Activated naive CD8-positive, alpha-beta T cell treated with anti-CD3 and anti-CD28 coated beads, Interleukin-2, amount 50 U/mL, for 24 hours (primary cell): ENCODE results near the gene OR6V1.

Experiments
- ATAC-seq: fragments of 150-1000 bp; cut with Tn5 transposase; one replicate; pipeline ENCODE4 v1.10.0; 2021
- DNase-seq: peaks from one replicate; pipeline ENCODE4 v3.0.0; 2021
- H3K27ac Mint-ChIP-seq: one replicate; pipeline ENCODE4 v1.8.0; 2021; ENCODE audit warnings: mild to moderate bottlenecking, mixed read lengths
- H3K27me3 Mint-ChIP-seq: one replicate; pipeline ENCODE4 v1.8.0; 2021; ENCODE audit warnings: mixed read lengths
- H3K36me3 Mint-ChIP-seq: one replicate; pipeline ENCODE4 v1.8.0; 2021; ENCODE audit warnings: low read depth, mixed read lengths
- H3K4me1 Mint-ChIP-seq: one replicate; pipeline ENCODE4 v1.8.0; 2021; ENCODE audit warnings: mixed read lengths
- H3K4me3 Mint-ChIP-seq: one replicate; pipeline ENCODE4 v1.8.0; 2021; ENCODE audit warnings: mild to moderate bottlenecking, moderate library complexity, mixed read lengths
- H3K9me3 Mint-ChIP-seq: one replicate; pipeline ENCODE4 v1.8.0; 2021; ENCODE audit warnings: mixed read lengths

The OR6V1 gene

GRCh38 chr7:143025371-143025770, 26.8 kb upstream of the OR6V1 start:
- H3K9me3 Mint-ChIP-seq = no peaks in the 10 kb centered on the region
- no peaks in the 10 kb centered on the region for H3K4me1 Mint-ChIP-seq
- no peak overlapping the region for H3K4me3 Mint-ChIP-seq
- H3K27ac Mint-ChIP-seq = no peak overlapping the region
- peaks cover 10% of the 10 kb centered on the region for H3K27me3 Mint-ChIP-seq
- no peak for ATAC-seq
- H3K36me3 Mint-ChIP-seq = no peaks in the 10 kb centered on the region
- DNase-seq = no peak

- no peaks in the 10 kb centered on the region for H3K36me3 Mint-ChIP-seq
- ATAC-seq (no peak), DNase-seq (no peak)
- H3K9me3 Mint-ChIP-seq = no peaks in the 10 kb centered on the region
- H3K4me3 Mint-ChIP-seq = no peak within 1 kb of the TSS
- H3K27ac Mint-ChIP-seq = no peak within 1 kb of the TSS
- no peaks in the 10 kb centered on the region for H3K4me1 Mint-ChIP-seq
- H3K27me3 Mint-ChIP-seq = peaks cover 10% of the 10 kb centered on the region
Observed at GRCh38 chr7:143027032-143027431, 25.1 kb upstream of the OR6V1 start, which contains the start of gene OR9A2. Gene OR9A2, minus strand, starts transcription at chr7:143027132. Its CDS starts 0 bp downstream, at chr7:143027132.

GRCh38 chr7:143027683-143028082, 24.5 kb upstream of the OR6V1 start:
- Mint-ChIP-seq H3K27me3 (peaks cover 10% of the 10 kb centered on the region), H3K9me3 (no peaks in the 10 kb centered on the region), H3K4me3 (no peak overlapping the region), H3K27ac (no peak overlapping the region), H3K36me3 (no peaks in the 10 kb centered on the region), H3K4me1 (no peaks in the 10 kb centered on the region)
- no peak for DNase-seq
- ATAC-seq = no peak

GRCh38 chr7:143038635-143039034, 13.5 kb upstream of the OR6V1 start:
- no peak overlapping the region for H3K4me3 Mint-ChIP-seq

GRCh38 chr7:143040209-143040715, 11.9 kb upstream of the OR6V1 start:
- no peak for ATAC-seq
- no peak overlapping the region for H3K27ac Mint-ChIP-seq

More at GRCh38 chr7:143038635-143039034, 13.5 kb upstream of the OR6V1 start:
- H3K4me1 Mint-ChIP-seq = peaks cover 2% of the 10 kb centered on the region
- no peak for ATAC-seq
- H3K27ac Mint-ChIP-seq = no peak overlapping the region
- peaks cover 7% of the 10 kb centered on the region for H3K27me3 Mint-ChIP-seq
- H3K9me3 Mint-ChIP-seq = peaks cover 4% of the 10 kb centered on the region
- peaks cover 1% of the 10 kb centered on the region for H3K36me3 Mint-ChIP-seq
- DNase-seq = no peak

GRCh38 chr7:143041346-143041745, 10.8 kb upstream of the OR6V1 start:
- no peaks in the 10 kb centered on the region for H3K9me3 Mint-ChIP-seq
- peaks cover 4% of the 10 kb centered on the region for H3K27me3 Mint-ChIP-seq
- ATAC-seq = no peak
- H3K4me1 Mint-ChIP-seq = peaks cover 2% of the 10 kb centered on the region
- H3K36me3 Mint-ChIP-seq = no peaks in the 10 kb centered on the region
- H3K4me3 Mint-ChIP-seq = no peak overlapping the region
- DNase-seq = no peak
- no peak overlapping the region for H3K27ac Mint-ChIP-seq

More at GRCh38 chr7:143040209-143040715, 11.9 kb upstream of the OR6V1 start:
- Mint-ChIP-seq H3K27me3 (peaks cover 4% of the 10 kb centered on the region), H3K4me3 (no peak overlapping the region), H3K9me3 (no peaks in the 10 kb centered on the region), H3K36me3 (no peaks in the 10 kb centered on the region), H3K4me1 (peaks cover 2% of the 10 kb centered on the region)
- DNase-seq = no peak

GRCh38 chr7:143042159-143042789, 9.9 kb upstream of the OR6V1 start:
- Mint-ChIP-seq H3K4me3 (no peak overlapping the region), H3K27me3 (peaks cover 4% of the 10 kb centered on the region), H3K36me3 (no peaks in the 10 kb centered on the region), H3K27ac (no peak overlapping the region), H3K9me3 (no peaks in the 10 kb centered on the region), H3K4me1 (peaks cover 2% of the 10 kb centered on the region)
- no peak for ATAC-seq
- no peak for DNase-seq

- H3K36me3 Mint-ChIP-seq = no peaks in the 10 kb centered on the region
- DNase-seq (no peak), ATAC-seq (no peak)
- H3K4me1 Mint-ChIP-seq = peaks cover 2% of the 10 kb centered on the region
- peaks cover 4% of the 10 kb centered on the region for H3K27me3 Mint-ChIP-seq
- H3K9me3 Mint-ChIP-seq = no peaks in the 10 kb centered on the region
- no peak overlapping the region for H3K4me3 Mint-ChIP-seq
- H3K27ac Mint-ChIP-seq = no peak overlapping the region
Observed at GRCh38 chr7:143042790-143043271, 9.3 kb upstream of the OR6V1 start.

- no peak overlapping the region for H3K27ac Mint-ChIP-seq
- H3K9me3 Mint-ChIP-seq = no peaks in the 10 kb centered on the region
- DNase-seq (no peak), ATAC-seq (no peak)
- H3K27me3 Mint-ChIP-seq = peaks cover 4% of the 10 kb centered on the region
- no peak overlapping the region for H3K4me3 Mint-ChIP-seq
- H3K4me1 Mint-ChIP-seq = peaks cover 3% of the 10 kb centered on the region
- H3K36me3 Mint-ChIP-seq = no peaks in the 10 kb centered on the region
Observed at GRCh38 chr7:143043391-143043790, 8.8 kb upstream of the OR6V1 start.

GRCh38 chr7:143046426-143046851, 5.7 kb upstream of the OR6V1 start:
- Mint-ChIP-seq H3K27ac (no peak overlapping the region), H3K27me3 (peaks cover 5% of the 10 kb centered on the region), H3K4me3 (no peak overlapping the region), H3K9me3 (no peaks in the 10 kb centered on the region), H3K4me1 (peaks cover 14% of the 10 kb centered on the region), H3K36me3 (no peaks in the 10 kb centered on the region)
- no peak for ATAC-seq
- DNase-seq = no peak

GRCh38 chr7:143047326-143047725, 4.8 kb upstream of the OR6V1 start:
- no peak for ATAC-seq
- peaks cover 7% of the 10 kb centered on the region for H3K27me3 Mint-ChIP-seq
- H3K27ac Mint-ChIP-seq = no peak overlapping the region
- DNase-seq = no peak
- no peak overlapping the region for H3K4me3 Mint-ChIP-seq
- peaks cover 14% of the 10 kb centered on the region for H3K4me1 Mint-ChIP-seq
- H3K36me3 Mint-ChIP-seq = no peaks in the 10 kb centered on the region
- H3K9me3 Mint-ChIP-seq = no peaks in the 10 kb centered on the region

GRCh38 chr7:143048827-143049226, 3.3 kb upstream of the OR6V1 start:
- Mint-ChIP-seq H3K36me3 (no peaks in the 10 kb centered on the region), H3K27me3 (peaks cover 5% of the 10 kb centered on the region), H3K27ac (no peak overlapping the region), H3K4me1 (peaks cover 12% of the 10 kb centered on the region), H3K4me3 (no peak overlapping the region), H3K9me3 (no peaks in the 10 kb centered on the region)
- ATAC-seq = peak; percentile 94
- no peak for DNase-seq

GRCh38 chr7:143049362-143049761, 2.8 kb upstream of the OR6V1 start:
- DNase-seq = no peak
- no peaks in the 10 kb centered on the region for H3K36me3 Mint-ChIP-seq
- peaks cover 5% of the 10 kb centered on the region for H3K27me3 Mint-ChIP-seq
- peaks cover 12% of the 10 kb centered on the region for H3K4me1 Mint-ChIP-seq
- no peaks in the 10 kb centered on the region for H3K9me3 Mint-ChIP-seq
- H3K4me3 Mint-ChIP-seq = no peak overlapping the region
- no peak overlapping the region for H3K27ac Mint-ChIP-seq
- ATAC-seq = no peak

GRCh38 chr7:143050931-143051330, 1.2 kb upstream of the OR6V1 start:
- no peaks in the 10 kb centered on the region for H3K9me3 Mint-ChIP-seq
- H3K36me3 Mint-ChIP-seq = no peaks in the 10 kb centered on the region
- peaks cover 13% of the 10 kb centered on the region for H3K4me1 Mint-ChIP-seq
- H3K27ac Mint-ChIP-seq = no peak overlapping the region
- DNase-seq (no peak), ATAC-seq (no peak)
- H3K4me3 Mint-ChIP-seq = no peak overlapping the region
- peaks cover 5% of the 10 kb centered on the region for H3K27me3 Mint-ChIP-seq

- peaks cover 5% of the 10 kb centered on the region for H3K27me3 Mint-ChIP-seq
- H3K36me3 Mint-ChIP-seq = no peaks in the 10 kb centered on the region
- peaks cover 2% of the 10 kb centered on the region for H3K4me1 Mint-ChIP-seq
- H3K4me3 Mint-ChIP-seq = no peak overlapping the region
- DNase-seq (no peak), ATAC-seq (no peak)
- H3K9me3 Mint-ChIP-seq = no peaks in the 10 kb centered on the region
- no peak overlapping the region for H3K27ac Mint-ChIP-seq
Observed at GRCh38 chr7:143054621-143055020, 2.5 kb downstream of the OR6V1 start.
